Chondrocyte (in vitro differentiated cells): ENCODE measurements around the gene GBP7. TPM values are rescaled to one million over a fixed set of nuclear protein-coding genes. Genes with fewer than 3 reads are reported as not detected.

Experiments
- DNase-seq: peaks from one replicate; pipeline ENCODE4 v3.0.0; 2021; ENCODE audit warnings: mixed read lengths, low spot score
- H3K27ac Mint-ChIP-seq: one replicate; pipeline ENCODE4 v1.8.0; 2021; ENCODE audit warnings: mild to moderate bottlenecking, moderate library complexity, mixed read lengths; ENCODE audit not compliant: unreplicated experiment
- H3K27me3 Mint-ChIP-seq: 2 replicates; pipeline ENCODE4 v1.8.0; 2021; ENCODE audit warnings: low read depth, mixed read lengths
- H3K36me3 Mint-ChIP-seq: 2 replicates; pipeline ENCODE4 v1.8.0; 2021; ENCODE audit warnings: low read depth, mixed read lengths
- H3K4me1 Mint-ChIP-seq: 2 replicates; pipeline ENCODE4 v1.8.0; 2021; ENCODE audit warnings: low read depth, mild to moderate bottlenecking, mixed read lengths
- H3K4me3 Mint-ChIP-seq: one replicate; pipeline ENCODE4 v1.8.0; 2021; ENCODE audit warnings: mild to moderate bottlenecking, moderate library complexity, mixed read lengths; ENCODE audit not compliant: unreplicated experiment
- H3K9me3 Mint-ChIP-seq: 2 replicates; pipeline ENCODE4 v1.8.0; 2021; ENCODE audit warnings: low read depth, mixed read lengths
- CTCF ChIP-seq: fragments of 200-600 bp; sonication (generic); IDR thresholded peaks from 2 replicates; pipeline ENCODE4 v1.5.0; 2021; ENCODE audit warnings: antibody characterized with exemption, mild to moderate bottlenecking, moderate library complexity
- total RNA-seq: library from RNA; stranded (reverse); gene quantifications from 3 replicates; pipeline ENCODE4 v1.2.1, GENCODE V29; 2021

The GBP7 gene
- total RNA-seq, 1 donor from 2014 or later = not detected

GRCh38 chr1:89125913-89126580, 49.8 kb downstream of the GBP7 start, which contains the start of gene GBP2:
GBP2 (minus strand) TSS chr1:89126114; CDS start chr1:89121966, 4,148 bp downstream.
- H3K27ac Mint-ChIP-seq = peak within 1 kb of the TSS; percentile 68
- peak within 1 kb of the TSS; percentile 50 for H3K4me3 Mint-ChIP-seq
- H3K4me1 Mint-ChIP-seq = peaks cover 7% of the 10 kb centered on the region
- peaks cover 2% of the 10 kb centered on the region for H3K9me3 Mint-ChIP-seq
- no peak for DNase-seq
- peaks cover 8% of the 10 kb centered on the region for H3K27me3 Mint-ChIP-seq
- no peaks in the 10 kb centered on the region for H3K36me3 Mint-ChIP-seq
- TF ChIP-seq CTCF = no peak

- TF ChIP-seq CTCF = no peak
- no peak overlapping the region for H3K27ac Mint-ChIP-seq
Observed at GRCh38 chr1:89125240-89125912, 50.4 kb downstream of the GBP7 start.

GRCh38 chr1:89121641-89122040, 54.2 kb downstream of the GBP7 start:
- TF ChIP-seq CTCF = no peak
- H3K4me3 Mint-ChIP-seq = no peak overlapping the region
- no peaks in the 10 kb centered on the region for H3K36me3 Mint-ChIP-seq
- no peak for DNase-seq
- H3K27ac Mint-ChIP-seq = no peak overlapping the region
- H3K9me3 Mint-ChIP-seq = no peaks in the 10 kb centered on the region
- peaks cover 2% of the 10 kb centered on the region for H3K27me3 Mint-ChIP-seq
- H3K4me1 Mint-ChIP-seq = peaks cover 7% of the 10 kb centered on the region

More at GRCh38 chr1:89125240-89125912, 50.4 kb downstream of the GBP7 start:
- DNase-seq = no peak
- no peaks in the 10 kb centered on the region for H3K36me3 Mint-ChIP-seq
- peaks cover 7% of the 10 kb centered on the region for H3K4me1 Mint-ChIP-seq
- no peak overlapping the region for H3K4me3 Mint-ChIP-seq
- peaks cover 2% of the 10 kb centered on the region for H3K9me3 Mint-ChIP-seq
- peaks cover 8% of the 10 kb centered on the region for H3K27me3 Mint-ChIP-seq

- peaks cover 15% of the 10 kb centered on the region for H3K27me3 Mint-ChIP-seq
- H3K4me1 Mint-ChIP-seq = no peaks in the 10 kb centered on the region
- H3K36me3 Mint-ChIP-seq = no peaks in the 10 kb centered on the region
- no peaks in the 10 kb centered on the region for H3K9me3 Mint-ChIP-seq
- no peak overlapping the region for H3K4me3 Mint-ChIP-seq
- no peak for DNase-seq
- no peak overlapping the region for H3K27ac Mint-ChIP-seq
- no peak for TF ChIP-seq CTCF
Observed at GRCh38 chr1:89114662-89115061, 61.1 kb downstream of the GBP7 start.

GRCh38 chr1:89112871-89113613, 62.8 kb downstream of the GBP7 start:
- peaks cover 15% of the 10 kb centered on the region for H3K27me3 Mint-ChIP-seq
- H3K27ac Mint-ChIP-seq = no peak overlapping the region
- H3K36me3 Mint-ChIP-seq = no peaks in the 10 kb centered on the region
- no peaks in the 10 kb centered on the region for H3K4me1 Mint-ChIP-seq
- H3K4me3 Mint-ChIP-seq = no peak overlapping the region
- no peaks in the 10 kb centered on the region for H3K9me3 Mint-ChIP-seq
- no peak for TF ChIP-seq CTCF
- no peak for DNase-seq
